Measurements from ENCODE around the gene TBC1D14. TPM values are rescaled to one million over a fixed set of nuclear protein-coding genes. Genes with fewer than 3 reads are reported as not detected.

Gene TBC1D14
- total and polyA plus RNA-seq, 2 of the 4 experiments (the other 2 are of a cell fraction): 31.7 to 40.7 TPM

DNA sequence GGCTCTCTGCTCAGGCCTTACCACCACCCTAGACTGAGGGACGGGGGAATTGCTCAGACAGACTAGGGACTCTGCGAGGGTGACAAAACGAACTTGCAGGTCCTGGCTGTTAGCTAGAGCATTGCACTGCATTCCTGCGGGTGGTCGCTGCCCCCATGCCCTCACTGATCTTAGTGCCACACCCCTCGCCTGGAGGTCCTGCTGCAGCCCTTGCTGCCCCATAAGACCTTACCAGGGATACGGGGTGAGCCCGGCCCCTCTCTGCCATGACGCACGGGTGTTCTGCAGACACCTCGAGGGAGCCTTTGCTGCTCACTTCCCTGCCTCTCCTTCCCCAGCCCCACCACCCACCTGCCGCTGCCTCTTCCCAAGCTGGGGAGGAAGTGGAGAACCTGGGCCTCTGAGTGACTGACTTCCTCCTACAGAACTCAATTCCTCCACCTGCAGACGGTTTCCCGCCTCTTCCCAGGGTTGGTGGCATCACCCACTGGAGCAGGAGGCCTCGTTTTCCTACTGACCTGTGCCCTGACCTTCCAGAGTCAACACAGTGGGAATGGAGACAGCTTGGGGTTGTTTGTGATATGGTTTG lies 19.8 kb upstream of the TBC1D14 start:
- Histone ChIP-seq H4K91ac (ENCODE audit: insufficient read depth, low read depth, low read length) (no peak overlapping the region), H2BK20ac (ENCODE audit: low read depth, low read length) (no peak overlapping the region), H3K14ac (replicated peaks; ENCODE audit: low read depth, low read length) (no peak overlapping the region), H3K56ac (ENCODE audit: extremely low read depth, insufficient read depth, low read length) (no peak overlapping the region), H2BK5ac (ENCODE audit: low read depth, low read length, poor library complexity, severe bottlenecking) (no peak overlapping the region), H3K27me3 (ENCODE audit: control insufficient read depth, insufficient read depth, low read length) (no peaks in the 10 kb centered on the region), H3K23ac (ENCODE audit: low read depth, low read length) (no peak overlapping the region), H2AK5ac (ENCODE audit: low read depth, low read length) (no peak overlapping the region), H4K5ac (ENCODE audit: low read depth, low read length) (no peak overlapping the region), H2BK15ac (ENCODE audit: low read depth, low read length) (no peak overlapping the region), H3K9me1 (ENCODE audit: insufficient read depth, low read length) (peaks cover 8% of the 10 kb centered on the region; the same call in 1 of the 2 replicates), H3K36me3 (ENCODE audit: control insufficient read depth, insufficient read depth, low read length) (no peaks in the 10 kb centered on the region), H3K79me1 (ENCODE audit: low read depth in 1 of 2, low read length in 2 of 2) (peaks cover 0 to 9% of the 10 kb centered on the region in 2 experiments; a peak in 1 of 4 replicates), H3K9me3 (ENCODE audit: control insufficient read depth, insufficient read depth, low read length) (no peaks in the 10 kb centered on the region), H3K27ac (ENCODE audit: insufficient read depth, low read length) (no peak overlapping the region), H2BK120ac (ENCODE audit: low read depth, low read length) (no peak overlapping the region), H3K18ac (ENCODE audit: low read depth, low read length) (no peak overlapping the region), H2AFZ (replicated peaks; ENCODE audit: low read length, poor library complexity) (no peak overlapping the region), H4K20me1 (ENCODE audit: insufficient read depth, low read length) (no peaks in the 10 kb centered on the region), H3K9ac (ENCODE audit: low read depth, low read length) (no peak overlapping the region), H2AK9ac (replicated peaks; ENCODE audit: low read depth, low read length, poor library complexity) (no peak overlapping the region), H3K4ac (ENCODE audit: low read depth, low read length) (no peak overlapping the region), H3K4me2 (ENCODE audit: low read depth, low read length) (no peak overlapping the region), H4K8ac (ENCODE audit: low read depth in 2 of 2, low read length in 2 of 2) (no peak overlapping the region), H3K4me3 (ENCODE audit: insufficient read depth, low read depth, low read length) (no peak overlapping the region), H3K4me1 (ENCODE audit: control insufficient read depth, insufficient read depth, low read length) (peaks cover 29% of the 10 kb centered on the region)
- ChIA-PET CTCF (no interaction called here), POLR2A (ENCODE audit: unreplicated experiment) (no interaction called here)
- intact Hi-C loops (cut with micrococcal nuclease): loop anchor here (5.0 kb wide), 1 partner anchor 97 kb away; no protein-coding TSS in a partner anchor
- WGBS, 2 experiments (ENCODE audit: extremely low coverage in 2 of 2, insufficient read length in 1 of 2): 93% methylated on average over 11 of the region's 15 CpGs; no CpG with 5 or more reads in 1 of the 2 experiments
- BruUV-seq (replicated peaks): no TSS peak
- in situ Hi-C loops (cut with MboI; ENCODE audit: low sequenced_read_pairs): no loop called here
- dilution Hi-C loops (cut with HindIII; ENCODE audit: low sequenced_read_pairs, unreplicated experiment): no loop called here
- no peak for ATAC-seq (ENCODE audit: low read depth)
- TF ChIP-seq NFE2L2 (IDR thresholded peaks at IDR 0.05; ENCODE audit: low read depth, low read length) (no peak), MXI1 (IDR thresholded peaks at IDR 0.05; ENCODE audit: borderline replicate concordance, low read depth, low read length) (no peak), RAD21 (IDR thresholded peaks at IDR 0.05; ENCODE audit: low read length) (no peak), RFX5 (IDR thresholded peaks at IDR 0.05; ENCODE audit: low read depth, low read length) (no peak), CEBPB (IDR thresholded peaks at IDR 0.05; ENCODE audit: low read depth, low read length) (no peak), SMC3 (IDR thresholded peaks at IDR 0.05; ENCODE audit: low read depth, low read length) (no peak)
- TF ChIP-seq, protein P1, sequence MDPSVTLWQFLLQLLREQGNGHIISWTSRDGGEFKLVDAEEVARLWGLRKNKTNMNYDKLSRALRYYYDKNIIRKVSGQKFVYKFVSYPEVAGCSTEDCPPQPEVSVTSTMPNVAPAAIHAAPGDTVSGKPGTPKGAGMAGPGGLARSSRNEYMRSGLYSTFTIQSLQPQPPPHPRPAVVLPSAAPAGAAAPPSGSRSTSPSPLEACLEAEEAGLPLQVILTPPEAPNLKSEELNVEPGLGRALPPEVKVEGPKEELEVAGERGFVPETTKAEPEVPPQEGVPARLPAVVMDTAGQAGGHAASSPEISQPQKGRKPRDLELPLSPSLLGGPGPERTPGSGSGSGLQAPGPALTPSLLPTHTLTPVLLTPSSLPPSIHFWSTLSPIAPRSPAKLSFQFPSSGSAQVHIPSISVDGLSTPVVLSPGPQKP (IDR thresholded peaks at IDR 0.05; ENCODE audit: borderline replicate concordance, low read depth, low read length): no peak
- no peak for DNase-seq
